ENCODE measurements around the gene CACNA1A. TPM values are rescaled to one million over a fixed set of nuclear protein-coding genes. Genes with fewer than 3 reads are reported as not detected.
A peak's percentile ranks its signal among the peaks of the same experiment; 100 is the strongest.

The CACNA1A gene
- total and polyA plus RNA-seq, 2 of the 13 experiments (the other 11 are each of a cell fraction or from before 2014, with no cell fraction given): not detected

DNA sequence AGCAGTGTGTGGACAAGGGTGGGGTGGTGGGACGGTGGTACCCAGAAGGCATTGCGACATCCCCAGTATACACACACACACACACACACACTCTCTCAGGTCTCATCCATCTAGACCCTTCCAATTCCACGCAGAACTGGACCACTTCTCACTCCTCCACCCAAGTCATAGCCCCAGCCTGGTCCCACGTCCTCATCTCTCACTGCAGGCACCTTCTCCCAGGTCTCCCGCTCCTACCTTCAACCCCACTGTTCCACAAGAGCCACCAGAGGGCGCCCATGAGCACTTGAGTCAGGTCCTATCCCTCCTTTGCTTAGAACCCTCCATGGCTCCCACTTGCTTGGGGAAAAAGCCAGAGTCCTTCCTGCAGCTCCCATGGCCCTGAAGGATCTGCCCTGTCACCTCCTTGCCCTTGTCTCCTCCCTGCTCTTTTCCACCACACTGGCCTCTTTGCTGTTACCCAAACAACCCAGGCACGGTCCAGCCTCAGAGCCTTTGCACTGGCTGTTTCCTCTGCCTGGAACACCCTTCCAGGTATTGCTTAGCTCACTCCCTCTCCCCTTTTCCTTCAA lies 293.4 kb downstream of the CACNA1A start:
- FAIRE-seq (no peak), ATAC-seq (peak; percentile 45), DNase-seq (ENCODE audit: low spot score) (peak; percentile 58)
- BruUV-seq (replicated peaks): no TSS peak
- in situ Hi-C loops (cut with HindIII; ENCODE audit: extremely low pct_ligation_motif_present, low pct_unique_long_range_greater_than_20kb) (no loop called here), intact Hi-C loops (cut with micrococcal nuclease; ENCODE audit: unreplicated experiment) (no loop called here)
- no peaks in the 10 kb centered on the region for H3K36me3 ChIP-seq (replicated peaks in 1 of 2; ENCODE audit: control insufficient read depth in 1 of 2, insufficient read depth in 2 of 2, low read length in 2 of 2)
- peak; percentile 61 for TF ChIP-seq CTCF (CRISPR knock-in tag; IDR thresholded peaks at IDR 0.05)
- no peak for TF ChIP-seq ZKSCAN1 (IDR thresholded peaks at IDR 0.05; ENCODE audit: low read length)
- no peak for TF ChIP-seq JARID2 (CRISPR knock-in tag; IDR thresholded peaks at IDR 0.05; ENCODE audit: insufficient replicate concordance)
- peak; percentile 36 for TF ChIP-seq STAG1 (CRISPR knock-in tag; IDR thresholded peaks at IDR 0.05)
- no peak for TF ChIP-seq ZNF12 (CRISPR knock-in tag; IDR thresholded peaks at IDR 0.05)
- no peak for TF ChIP-seq RXRA (CRISPR knock-in tag; IDR thresholded peaks at IDR 0.05)
- peak; percentile 76; the same call in 1 of the 2 replicates for TF ChIP-seq ADNP (CRISPR knock-in tag; IDR thresholded peaks at IDR 0.05)
- peak; percentile 49 for TF ChIP-seq SMC3 (IDR thresholded peaks at IDR 0.05; ENCODE audit: low read length)
- peak; percentile 88 for TF ChIP-seq ZMYM3 (CRISPR knock-in tag; IDR thresholded peaks at IDR 0.05)
- TF ChIP-seq CEBPB (IDR thresholded peaks at IDR 0.05; ENCODE audit: borderline replicate concordance, low read depth, low read length): peak; percentile 64; the same call in 1 of the 2 replicates
- TF ChIP-seq KDM3A (CRISPR knock-in tag; IDR thresholded peaks at IDR 0.05; ENCODE audit: low read depth): no peak
- TF ChIP-seq ZNF138 (CRISPR knock-in tag; IDR thresholded peaks at IDR 0.05; ENCODE audit: low read depth): no peak
- no peak for TF ChIP-seq ZNF740 (CRISPR knock-in tag; IDR thresholded peaks at IDR 0.05)
- peak; percentile 63 for TF ChIP-seq ZFP36 (IDR thresholded peaks at IDR 0.05; ENCODE audit: borderline replicate concordance, low read depth, low read length, partially characterized antibody)
- peak; percentile 76; the same call in 1 of the 2 replicates for TF ChIP-seq KDM1A (CRISPR knock-in tag; IDR thresholded peaks at IDR 0.05)
- peak; percentile 41; the same call in 1 of the 2 replicates for TF ChIP-seq RCOR2 (CRISPR knock-in tag; IDR thresholded peaks at IDR 0.05)
- TF ChIP-seq ZNF790 (CRISPR knock-in tag; IDR thresholded peaks at IDR 0.05; ENCODE audit: borderline replicate concordance): no peak
- no peak for TF ChIP-seq ATF7-NPFF (CRISPR knock-in tag; IDR thresholded peaks at IDR 0.05; ENCODE audit: low read depth)
- no peak for TF ChIP-seq ZNF264 (CRISPR knock-in tag; IDR thresholded peaks at IDR 0.05)
- TF ChIP-seq HDAC2 (CRISPR knock-in tag; IDR thresholded peaks at IDR 0.05): 0 out of 2 replicates have a peak, but pooled peaks have one; percentile 18
- no peak overlapping the region for H3K4me3 ChIP-seq (replicated peaks in 1 of 3; ENCODE audit: insufficient read depth in 1 of 3, low read depth in 2 of 3, low read length in 3 of 3)
- no peaks in the 10 kb centered on the region for H3K9me3 ChIP-seq (ENCODE audit: low read length)
- CTCF ChIA-PET (ENCODE audit: low intra/inter-chr PET ratio, low total read pairs): interaction anchor here (0.7 to 1.7 kb wide), 2 partner anchors 18 to 22 kb away, joined by 4 to 5 read pairs; no protein-coding TSS in a partner anchor
- no peak overlapping the region for H3K27ac ChIP-seq (ENCODE audit: extremely low read length, insufficient read depth, low read length)
- peaks cover 8% of the 10 kb centered on the region for H3K4me1 ChIP-seq (ENCODE audit: insufficient read depth, low read length)
- no peak overlapping the region for H3K4me2 ChIP-seq (ENCODE audit: low read depth, low read length)
- no peak overlapping the region for H3K9ac ChIP-seq (ENCODE audit: insufficient read depth, low read depth, low read length)
- POLR2A ChIA-PET: no interaction called here
- no peaks in the 10 kb centered on the region for H4K20me1 ChIP-seq (ENCODE audit: insufficient read depth, low read length)
- H3K79me2 ChIP-seq (ENCODE audit: insufficient read depth, low read length): no peaks in the 10 kb centered on the region
- H2AFZ ChIP-seq (ENCODE audit: low read length): no peak overlapping the region
- 47% methylated on average over 6 of the region's 7 CpGs for WGBS (ENCODE audit: low lambda C conversion rate)
- H3K27me3 ChIP-seq (ENCODE audit: control insufficient read depth in 1 of 2, insufficient read depth in 2 of 2, low read length in 2 of 2): no peaks in the 10 kb centered on the region; a peak in 2 of 5 replicates

All from HepG2 (cell line).